ENCODE data around the gene DPEP1. TPM values are rescaled to one million over a fixed set of nuclear protein-coding genes. Genes with fewer than 3 reads are reported as not detected.
A peak's percentile ranks its signal among the peaks of the same experiment; 100 is the strongest.
"Not testable (repeated sequence)": the region's sequence is repeated elsewhere in the genome, so short reads cannot be mapped to it uniquely, and the experiment has no call there.

The DPEP1 gene
- total RNA-seq, 1 experiment from 2014 or later: 1.1 TPM

DNA sequence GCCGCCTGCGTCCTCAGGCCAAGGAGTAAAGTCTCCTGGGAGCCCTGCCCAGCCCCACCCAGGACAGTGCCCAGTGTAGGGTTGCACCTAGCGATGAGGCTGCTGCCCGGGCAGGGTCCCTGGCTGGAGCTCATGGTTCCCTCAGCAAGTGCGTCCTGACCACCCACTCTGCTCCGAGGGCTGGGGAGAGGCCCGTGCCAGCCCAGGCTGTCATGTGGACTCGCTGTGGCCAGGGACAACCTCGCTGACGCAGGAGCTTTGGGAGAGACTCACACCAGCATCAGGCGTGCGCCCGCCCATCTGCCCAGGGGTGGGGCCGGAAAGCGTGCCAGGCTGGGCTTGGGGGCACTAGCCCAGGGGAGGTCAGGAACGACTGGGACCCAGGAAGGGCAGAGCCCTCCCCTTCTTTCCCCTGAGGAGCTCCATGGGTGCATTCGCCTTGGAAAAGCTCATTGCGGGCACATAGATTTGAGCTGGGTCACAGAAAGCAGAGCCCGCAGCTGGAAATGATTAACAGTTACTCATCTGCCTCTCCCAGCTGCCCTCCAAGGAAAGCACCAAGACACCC, 19.7 kb downstream of the DPEP1 start:
- H3K36me3 Mint-ChIP-seq (ENCODE audit: insufficient read depth in 1 of 3, low read depth in 3 of 3): no peaks in the 10 kb centered on the region
- no peaks in the 10 kb centered on the region for H3K79me1 ChIP-seq (ENCODE audit: insufficient read depth, low read depth, low read length, poor library complexity, severe bottlenecking)
- WGBS (ENCODE audit: extremely low coverage, insufficient read length, low lambda C conversion rate): no CpG with 5 or more reads among the region's 19 CpGs

DNA sequence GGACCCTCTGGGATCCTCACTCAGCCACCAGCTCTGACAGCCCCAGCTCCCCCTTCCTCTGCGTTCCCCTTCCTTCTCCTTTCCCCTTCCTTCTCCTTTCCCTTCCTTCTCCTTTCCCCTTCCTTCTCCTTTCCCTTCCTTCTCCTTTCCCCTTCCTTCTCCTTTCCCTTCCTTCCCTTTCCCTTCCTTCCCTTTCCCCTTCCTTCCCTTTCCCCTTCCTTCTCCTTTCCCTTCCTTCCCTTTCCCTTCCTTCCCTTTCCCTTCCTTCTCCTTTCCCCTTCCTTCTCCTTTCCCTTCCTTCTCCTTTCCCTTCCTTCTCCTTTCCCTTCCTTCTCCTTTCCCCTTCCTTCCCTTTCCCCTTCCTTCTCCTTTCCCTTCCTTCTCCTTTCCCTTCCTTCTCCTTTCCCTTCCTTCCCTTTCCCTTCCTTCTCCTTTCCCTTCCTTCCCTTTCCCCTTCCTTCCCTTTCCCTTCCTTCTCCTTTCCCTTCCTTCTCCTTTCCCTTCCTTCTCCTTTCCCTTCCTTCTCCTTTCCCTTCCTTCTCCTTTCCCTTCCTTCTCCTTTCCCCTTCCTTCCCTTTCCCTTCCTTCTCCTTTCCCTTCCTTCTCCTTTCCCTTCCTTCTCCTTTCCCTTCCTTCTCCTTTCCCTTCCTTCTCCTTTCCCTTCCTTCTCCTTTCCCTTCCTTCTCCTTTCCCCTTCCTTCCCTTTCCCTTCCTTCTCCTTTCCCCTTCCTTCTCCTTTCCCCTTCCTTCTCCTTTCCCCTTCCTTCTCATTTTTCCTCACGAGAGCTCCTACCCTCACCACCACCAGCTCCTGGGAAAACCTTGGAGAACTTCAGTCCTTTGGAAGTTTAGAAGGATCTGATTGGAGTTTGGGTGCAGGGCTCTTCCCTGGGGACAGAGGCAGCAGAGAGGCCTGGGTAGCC, 21.3 kb downstream of the DPEP1 start:
- H3K14ac ChIP-seq (ENCODE audit: insufficient read depth, low read length); H3K4me2 ChIP-seq (ENCODE audit: insufficient read depth, insufficient read length, low read length); H3K27ac ChIP-seq (ENCODE audit: insufficient read length, low read depth, low read length); H4K8ac ChIP-seq (replicated peaks; ENCODE audit: insufficient read length, low read depth, low read length); H4K5ac ChIP-seq (ENCODE audit: insufficient read length, low read depth, low read length); H2BK5ac ChIP-seq (ENCODE audit: insufficient read length, low read length); H3K27ac Mint-ChIP-seq; H3K9ac ChIP-seq (ENCODE audit: extremely low read depth, insufficient read length, low read length); H3K9me3 ChIP-seq (ENCODE audit: control insufficient read depth, low read depth, low read length); H3K4me1 Mint-ChIP-seq; H3K4me3 Mint-ChIP-seq; H2BK120ac ChIP-seq (ENCODE audit: low read depth, low read length, poor library complexity, severe bottlenecking); H3K27me3 ChIP-seq (ENCODE audit: insufficient read depth, low read length); H2BK12ac ChIP-seq (ENCODE audit: insufficient read length, low read depth, low read length); H3K4ac ChIP-seq (ENCODE audit: low read depth, low read length); H4K20me1 ChIP-seq (ENCODE audit: control insufficient read depth, insufficient read depth, insufficient read length); H3K79me1 ChIP-seq (ENCODE audit: insufficient read depth, low read depth, low read length, poor library complexity, severe bottlenecking); H2AK5ac ChIP-seq (ENCODE audit: insufficient read length, low read length); H3K23me2 ChIP-seq (ENCODE audit: insufficient read length, low read depth, low read length, poor library complexity, severe bottlenecking); H3K9me3 Mint-ChIP-seq; H2BK20ac ChIP-seq (ENCODE audit: low read depth, low read length, poor library complexity, severe bottlenecking); H3T11ph ChIP-seq (ENCODE audit: low read length); H3K18ac ChIP-seq (ENCODE audit: insufficient read length, low read depth, low read length); H2AFZ ChIP-seq (ENCODE audit: low read length); H3K36me3 Mint-ChIP-seq (ENCODE audit: insufficient read depth in 1 of 3, low read depth in 3 of 3); H3K23ac ChIP-seq (ENCODE audit: insufficient read length, low read depth, low read length); DNase-seq; H3K56ac ChIP-seq (ENCODE audit: insufficient read length, low read depth, low read length); H3K79me2 ChIP-seq (ENCODE audit: insufficient read depth, low read length); H2BK15ac ChIP-seq (ENCODE audit: low read depth, low read length); H4K91ac ChIP-seq (ENCODE audit: insufficient read length, low read depth, low read length); H3K4me1 ChIP-seq (ENCODE audit: insufficient read depth, low read length): not testable (repeated sequence)
- peaks cover 16% of the 10 kb centered on the region for H3K27me3 Mint-ChIP-seq (ENCODE audit: low read depth)
- WGBS (ENCODE audit: extremely low coverage, insufficient read length, low lambda C conversion rate): 100% methylated on average over 1 of the region's 2 CpGs

More for the DNA sequence above, 19.7 kb downstream of the DPEP1 start:
- Mint-ChIP-seq H3K9me3 (no peaks in the 10 kb centered on the region), H3K4me3 (no peak overlapping the region), H3K27me3 (ENCODE audit: low read depth) (peaks cover 16% of the 10 kb centered on the region), H3K4me1 (peaks cover 0 to 4% of the 10 kb centered on the region in 2 experiments; a peak in 2 of 4 replicates), H3K27ac (no peak overlapping the region)
- no peak overlapping the region for H3K4me2 ChIP-seq (ENCODE audit: insufficient read depth, insufficient read length, low read length)
- H3K4me1 ChIP-seq (ENCODE audit: insufficient read depth, low read length): no peaks in the 10 kb centered on the region
- no peak overlapping the region for H2BK12ac ChIP-seq (ENCODE audit: insufficient read length, low read depth, low read length)
- H2BK15ac ChIP-seq (ENCODE audit: low read depth, low read length): 0 out of 2 replicates have a peak overlapping the region, but pooled peaks have one; percentile 54
- H3K18ac ChIP-seq (ENCODE audit: insufficient read length, low read depth, low read length): no peak overlapping the region
- H3K9me3 ChIP-seq (ENCODE audit: control insufficient read depth, low read depth, low read length): no peaks in the 10 kb centered on the region
- H4K8ac ChIP-seq (replicated peaks; ENCODE audit: insufficient read length, low read depth, low read length): no peak overlapping the region
- H3T11ph ChIP-seq (ENCODE audit: low read length): no peak overlapping the region
- no peak overlapping the region for H2BK20ac ChIP-seq (ENCODE audit: low read depth, low read length, poor library complexity, severe bottlenecking)
- H4K20me1 ChIP-seq (ENCODE audit: control insufficient read depth, insufficient read depth, insufficient read length): no peaks in the 10 kb centered on the region
- no peak overlapping the region for H2BK5ac ChIP-seq (ENCODE audit: insufficient read length, low read length)
- no peak overlapping the region; the same call in 1 of the 2 replicates for H3K14ac ChIP-seq (ENCODE audit: insufficient read depth, low read length)
- H4K91ac ChIP-seq (ENCODE audit: insufficient read length, low read depth, low read length): no peak overlapping the region
- TF ChIP-seq, protein P1, sequence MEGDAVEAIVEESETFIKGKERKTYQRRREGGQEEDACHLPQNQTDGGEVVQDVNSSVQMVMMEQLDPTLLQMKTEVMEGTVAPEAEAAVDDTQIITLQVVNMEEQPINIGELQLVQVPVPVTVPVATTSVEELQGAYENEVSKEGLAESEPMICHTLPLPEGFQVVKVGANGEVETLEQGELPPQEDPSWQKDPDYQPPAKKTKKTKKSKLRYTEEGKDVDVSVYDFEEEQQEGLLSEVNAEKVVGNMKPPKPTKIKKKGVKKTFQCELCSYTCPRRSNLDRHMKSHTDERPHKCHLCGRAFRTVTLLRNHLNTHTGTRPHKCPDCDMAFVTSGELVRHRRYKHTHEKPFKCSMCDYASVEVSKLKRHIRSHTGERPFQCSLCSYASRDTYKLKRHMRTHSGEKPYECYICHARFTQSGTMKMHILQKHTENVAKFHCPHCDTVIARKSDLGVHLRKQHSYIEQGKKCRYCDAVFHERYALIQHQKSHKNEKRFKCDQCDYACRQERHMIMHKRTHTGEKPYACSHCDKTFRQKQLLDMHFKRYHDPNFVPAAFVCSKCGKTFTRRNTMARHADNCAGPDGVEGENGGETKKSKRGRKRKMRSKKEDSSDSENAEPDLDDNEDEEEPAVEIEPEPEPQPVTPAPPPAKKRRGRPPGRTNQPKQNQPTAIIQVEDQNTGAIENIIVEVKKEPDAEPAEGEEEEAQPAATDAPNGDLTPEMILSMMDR (conservative IDR thresholded peaks at IDR 0.05): no peak
- no peak overlapping the region for H3K9ac ChIP-seq (ENCODE audit: extremely low read depth, insufficient read length, low read length)
- H3K56ac ChIP-seq (ENCODE audit: insufficient read length, low read depth, low read length): no peak overlapping the region
- DNase-seq: no peak
- no peak overlapping the region for H2AK5ac ChIP-seq (ENCODE audit: insufficient read length, low read length)
- H3K23me2 ChIP-seq (ENCODE audit: insufficient read length, low read depth, low read length, poor library complexity, severe bottlenecking): no peaks in the 10 kb centered on the region
- no peak overlapping the region for H2AFZ ChIP-seq (ENCODE audit: low read length)
- no peak overlapping the region for H3K23ac ChIP-seq (ENCODE audit: insufficient read length, low read depth, low read length)
- H3K27me3 ChIP-seq (ENCODE audit: insufficient read depth, low read length): peaks cover 2% of the 10 kb centered on the region; the same call in 1 of the 2 replicates
- no peak overlapping the region for H4K5ac ChIP-seq (ENCODE audit: insufficient read length, low read depth, low read length)
- H2BK120ac ChIP-seq (ENCODE audit: low read depth, low read length, poor library complexity, severe bottlenecking): no peak overlapping the region
- H3K27ac ChIP-seq (ENCODE audit: insufficient read length, low read depth, low read length): no peak overlapping the region
- no peak overlapping the region for H3K4ac ChIP-seq (ENCODE audit: low read depth, low read length)
- H3K79me2 ChIP-seq (ENCODE audit: insufficient read depth, low read length): no peaks in the 10 kb centered on the region

Measured in H9 (cell line).